CD14-positive monocyte (primary cell): ENCODE data around the gene FOXF2. TPM values are rescaled to one million over a fixed set of nuclear protein-coding genes. Genes with fewer than 3 reads are reported as not detected.

Experiments used
- DNase-seq, 3 donors: peaks; one replicate each; pipeline ENCODE4 v3.0.0-alpha.2; 2011 to 2022
- H2AFZ ChIP-seq: 2 replicates; pipeline ENCODE4 v1.6.0; 2012; ENCODE audit warnings: mild to moderate bottlenecking, low read depth, low read length, inconsistent platforms; ENCODE audit not compliant: insufficient read depth, poor library complexity, severe bottlenecking
- H3K27ac ChIP-seq, 2 donors: 1 replicate in 1 of 2; 2 replicates in 1 of 2; pipeline ENCODE4 v1.5.1; 2012 to 2013; ENCODE audit warnings: low read length in 2 of 2, control low read depth in 1 of 2, inconsistent platforms in 1 of 2, low read depth in 1 of 2, mild to moderate bottlenecking in 1 of 2
- H3K27me3 ChIP-seq, 2 donors: one replicate each; pipeline versions ENCODE4 v1.6.0 to v1.6.1; 2011 to 2013; ENCODE audit warnings: low read length in 2 of 2; ENCODE audit not compliant: control insufficient read depth in 2 of 2, insufficient read depth in 2 of 2
- H3K36me3 ChIP-seq, 2 donors: replicated peaks in 1 of 2; 1 replicate in 1 of 2; 2 replicates in 1 of 2; pipeline versions ENCODE4 v1.5.1 to v1.6.1; 2012 to 2013; ENCODE audit warnings: low read length in 2 of 2, control low read depth in 1 of 2, inconsistent platforms in 1 of 2, mild to moderate bottlenecking in 1 of 2; ENCODE audit not compliant: insufficient read depth in 2 of 2, control insufficient read depth in 1 of 2
- H3K4me1 ChIP-seq, 2 donors: 1 replicate in 1 of 2; 2 replicates in 1 of 2; pipeline versions ENCODE4 v1.5.1 to v1.6.1; 2012 to 2013; ENCODE audit warnings: low read length in 2 of 2, control low read depth in 1 of 2, inconsistent platforms in 1 of 2, mild to moderate bottlenecking in 1 of 2, moderate library complexity in 1 of 2; ENCODE audit not compliant: insufficient read depth in 2 of 2, control insufficient read depth in 1 of 2
- H3K4me2 ChIP-seq: replicated peaks from 2 replicates; pipeline ENCODE3; 2012; ENCODE audit warnings: low read length, moderate library complexity, mild to moderate bottlenecking; ENCODE audit not compliant: poor library complexity, severe bottlenecking; ENCODE audit errors: extremely low read depth
- H3K4me3 ChIP-seq, 3 experiments: fragments of 200-600 bp in 1 of 3; sonication (generic) in 1 of 3; replicated peaks in 1 of 3; 1 replicate in 2 of 3; 2 replicates in 1 of 3; pipeline ENCODE4 v1.5.1; 2011 to 2013; ENCODE audit warnings: low read length in 3 of 3, mild to moderate bottlenecking in 3 of 3, control low read depth in 2 of 3, low read depth in 2 of 3, inconsistent platforms in 1 of 3, moderate library complexity in 1 of 3
- H3K79me2 ChIP-seq: 2 replicates; pipeline ENCODE4 v1.6.0; 2012; ENCODE audit warnings: mild to moderate bottlenecking, control low read depth, inconsistent platforms, low read length, moderate library complexity; ENCODE audit not compliant: insufficient read depth
- H3K9ac ChIP-seq: 2 replicates; pipeline ENCODE4 v1.6.0; 2017; ENCODE audit warnings: low read length, mild to moderate bottlenecking; ENCODE audit not compliant: insufficient read depth, poor library complexity, severe bottlenecking
- H3K9me3 ChIP-seq, 2 donors: replicated peaks in 1 of 2; 1 replicate in 1 of 2; 2 replicates in 1 of 2; pipeline versions ENCODE4 v1.5.1 to v1.6.1; 2012 to 2013; ENCODE audit warnings: low read length in 2 of 2, control low read depth in 1 of 2; ENCODE audit not compliant: control insufficient read depth in 1 of 2, insufficient read depth in 1 of 2
- H4K20me1 ChIP-seq: 2 replicates; pipeline ENCODE4 v1.6.0; 2012; ENCODE audit warnings: mild to moderate bottlenecking, low read length, control low read depth, moderate library complexity; ENCODE audit not compliant: insufficient read depth
- H3K27ac Mint-ChIP-seq, 7 donors: one replicate each; pipeline ENCODE4 v1.8.0; 2020; ENCODE audit warnings: mild to moderate bottlenecking in 7 of 7, mixed read lengths in 7 of 7, moderate library complexity in 6 of 7, inconsistent platforms in 2 of 7
- H3K27me3 Mint-ChIP-seq, 3 donors: one replicate each; pipeline ENCODE4 v1.8.0; 2021 to 2022; ENCODE audit warnings: low read depth in 3 of 3, mild to moderate bottlenecking in 3 of 3, mixed read lengths in 3 of 3, moderate library complexity in 3 of 3, inconsistent platforms in 1 of 3
- H3K36me3 Mint-ChIP-seq, 2 donors: one replicate each; pipeline ENCODE4 v1.8.0; 2020; ENCODE audit warnings: mixed read lengths in 2 of 2, inconsistent platforms in 1 of 2, mild to moderate bottlenecking in 1 of 2
- H3K4me1 Mint-ChIP-seq: one replicate; pipeline ENCODE4 v1.8.0; 2020; ENCODE audit warnings: mild to moderate bottlenecking, mixed read lengths
- H3K4me3 Mint-ChIP-seq, 2 donors: one replicate each; pipeline ENCODE4 v1.8.0; 2020; ENCODE audit warnings: mild to moderate bottlenecking in 2 of 2, mixed read lengths in 2 of 2, moderate library complexity in 1 of 2
- H3K9me3 Mint-ChIP-seq, 7 donors: one replicate each; pipeline ENCODE4 v1.8.0; 2020 to 2022; ENCODE audit warnings: mixed read lengths in 7 of 7, mild to moderate bottlenecking in 6 of 7, moderate library complexity in 6 of 7, inconsistent platforms in 2 of 7
- WGBS: methylation state at CpG from one replicate; pipeline ENCODE4 v1.1.5; 2013; ENCODE audit warnings: missing lambda C conversion rate; ENCODE audit not compliant: insufficient coverage; 5-methylcytosine and 5-hydroxymethylcytosine counted together
- intact Hi-C, 2 donors: fragments of 100-400 bp; cut with micrococcal nuclease; formaldehyde crosslinking; loops; one replicate each; pipeline versions ENCODE4 v1.15.0 to v1.15.1; 2023
- polyA plus RNA-seq, 3 donors: library from polyadenylated mRNA; depleted of rRNA in 1 of 3; unstranded in 2 of 3; stranded (reverse) in 1 of 3; fragments of 300-500 nt in 2 of 3; fragments of >200 nt in 1 of 3; fragmentation: Illumina TruSeq in 2 of 3; gene quantifications; 1 replicate in 2 of 3; 2 replicates in 1 of 3; pipeline ENCODE4 v1.2.3, GENCODE V29; 2012 to 2021
- TF ChIP-seq, protein P1 (sequence below): fragments of 200-600 bp; IDR thresholded peaks from one replicate; pipeline ENCODE4 v1.8.0; 2022; ENCODE audit warnings: antibody characterized with exemption, mild to moderate bottlenecking

Gene FOXF2
- polyA plus RNA-seq, 3 donors: 0.03 TPM; not detected in 2

- intact Hi-C loops: no loop called here
- Mint-ChIP-seq H3K9me3 (peaks cover 0 to 27% (median 14%) of the 10 kb centered on the region in 7 donors), H3K27me3 (peaks cover 81 to 95% (median 86%) of the 10 kb centered on the region in 3 donors), H3K36me3 (peaks cover 0 to 6% of the 10 kb centered on the region in 2 donors), H3K4me1 (peaks cover 21% of the 10 kb centered on the region), H3K4me3 (peak overlapping the region in 1 of 2 donors; percentile 90), H3K27ac (no peak overlapping the region)
- H3K9ac ChIP-seq: no peak overlapping the region
- H3K4me3 ChIP-seq: no peak overlapping the region
- H2AFZ ChIP-seq: no peak overlapping the region
- H3K79me2 ChIP-seq: no peaks in the 10 kb centered on the region
- no peak overlapping the region for H3K27ac ChIP-seq
- TF ChIP-seq, protein P1, sequence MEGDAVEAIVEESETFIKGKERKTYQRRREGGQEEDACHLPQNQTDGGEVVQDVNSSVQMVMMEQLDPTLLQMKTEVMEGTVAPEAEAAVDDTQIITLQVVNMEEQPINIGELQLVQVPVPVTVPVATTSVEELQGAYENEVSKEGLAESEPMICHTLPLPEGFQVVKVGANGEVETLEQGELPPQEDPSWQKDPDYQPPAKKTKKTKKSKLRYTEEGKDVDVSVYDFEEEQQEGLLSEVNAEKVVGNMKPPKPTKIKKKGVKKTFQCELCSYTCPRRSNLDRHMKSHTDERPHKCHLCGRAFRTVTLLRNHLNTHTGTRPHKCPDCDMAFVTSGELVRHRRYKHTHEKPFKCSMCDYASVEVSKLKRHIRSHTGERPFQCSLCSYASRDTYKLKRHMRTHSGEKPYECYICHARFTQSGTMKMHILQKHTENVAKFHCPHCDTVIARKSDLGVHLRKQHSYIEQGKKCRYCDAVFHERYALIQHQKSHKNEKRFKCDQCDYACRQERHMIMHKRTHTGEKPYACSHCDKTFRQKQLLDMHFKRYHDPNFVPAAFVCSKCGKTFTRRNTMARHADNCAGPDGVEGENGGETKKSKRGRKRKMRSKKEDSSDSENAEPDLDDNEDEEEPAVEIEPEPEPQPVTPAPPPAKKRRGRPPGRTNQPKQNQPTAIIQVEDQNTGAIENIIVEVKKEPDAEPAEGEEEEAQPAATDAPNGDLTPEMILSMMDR: no peak
- no peak overlapping the region for H3K4me2 ChIP-seq
- H4K20me1 ChIP-seq: no peaks in the 10 kb centered on the region
- H3K9me3 ChIP-seq: peaks cover 3 to 56% of the 10 kb centered on the region in 2 donors
- no peaks in the 10 kb centered on the region for H3K36me3 ChIP-seq
- peaks cover 0 to 14% of the 10 kb centered on the region in 2 donors for H3K4me1 ChIP-seq
- H3K27me3 ChIP-seq: peaks cover 83 to 90% of the 10 kb centered on the region in 2 donors
- DNase-seq: no peak
- 7% methylated on average over 12 of the region's 20 CpGs for WGBS
Observed at GRCh38 chr6:1387876-1388629, 1.3 kb upstream of the FOXF2 start.

DNA sequence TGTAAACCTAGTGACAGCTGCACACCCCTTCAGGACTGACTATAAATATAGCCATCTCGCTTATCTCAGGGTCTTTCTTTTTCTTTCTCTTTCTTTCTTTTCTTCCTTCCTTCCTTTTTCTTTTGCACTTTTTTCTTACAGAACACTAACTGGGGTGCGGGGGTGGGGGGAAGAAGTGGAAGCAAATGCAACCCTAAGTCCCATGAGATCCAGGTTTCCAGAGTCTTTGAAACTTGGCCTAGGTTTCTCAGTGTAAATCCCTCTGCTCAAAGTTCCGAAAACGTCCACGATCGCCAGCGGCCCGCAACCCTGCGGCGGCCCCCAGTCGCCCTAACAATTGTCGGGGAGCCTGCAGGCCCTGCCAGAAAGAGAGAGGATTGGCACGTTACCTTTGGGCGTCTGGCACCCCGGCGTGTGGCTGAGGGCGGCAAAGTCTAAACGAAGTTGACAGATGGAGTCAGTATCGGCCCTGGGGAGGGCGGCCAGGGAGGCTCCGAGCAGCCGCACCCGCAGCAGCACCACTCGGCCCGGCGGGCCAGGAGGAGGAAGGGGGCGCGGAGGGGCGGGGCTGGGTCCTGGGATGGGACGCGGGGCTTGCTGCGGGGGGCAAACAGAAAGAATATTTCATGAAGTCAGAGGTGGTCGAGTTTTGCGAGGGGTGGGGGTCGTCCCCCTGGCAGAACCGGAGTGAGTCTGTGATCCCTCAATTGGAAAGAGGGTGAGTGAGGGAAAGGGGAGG lies 577 bp upstream of the FOXF2 start:
- peak overlapping the region; percentile 19 for H3K4me2 ChIP-seq
- DNase-seq: no peak

More for the DNA sequence above, 577 bp upstream of the FOXF2 start:
- peaks cover 3 to 58% of the 10 kb centered on the region in 2 donors for H3K9me3 ChIP-seq
- Mint-ChIP-seq H3K4me1 (peaks cover 21% of the 10 kb centered on the region), H3K4me3 (peak overlapping the region; percentile 41 to 90), H3K36me3 (peaks cover 0 to 6% of the 10 kb centered on the region in 2 donors), H3K27me3 (peaks cover 80 to 95% (median 86%) of the 10 kb centered on the region in 3 donors), H3K27ac (no peak overlapping the region), H3K9me3 (peaks cover 0 to 27% (median 14%) of the 10 kb centered on the region in 7 donors)
- H3K79me2 ChIP-seq: no peaks in the 10 kb centered on the region
- peaks cover 83 to 90% of the 10 kb centered on the region in 2 donors for H3K27me3 ChIP-seq
- peaks cover 0 to 19% of the 10 kb centered on the region in 2 donors for H3K4me1 ChIP-seq
- no peak overlapping the region for H2AFZ ChIP-seq
- no peak overlapping the region for H3K4me3 ChIP-seq
- H3K9ac ChIP-seq: no peak overlapping the region
- 2% methylated on average over 34 of the region's 36 CpGs for WGBS
- TF ChIP-seq, protein P1: no peak
- H4K20me1 ChIP-seq: no peaks in the 10 kb centered on the region
- no peak overlapping the region for H3K27ac ChIP-seq
- intact Hi-C loops: no loop called here
- H3K36me3 ChIP-seq: no peaks in the 10 kb centered on the region
